HG03558 (cell line): ENCODE results near the gene NAA50.

Experiments
- ATAC-seq: cut with Tn5 transposase; IDR thresholded peaks from one replicate; pipeline ENCODE4 v1.9.1; 2021; ENCODE audit warnings: moderate number of reproducible peaks; ENCODE audit not compliant: unreplicated experiment; ENCODE audit errors: extremely low read depth

The NAA50 gene

GRCh38 chr3:113743006-113743630 lies 2.9 kb downstream of the NAA50 start:
- no peak for ATAC-seq

DNA sequence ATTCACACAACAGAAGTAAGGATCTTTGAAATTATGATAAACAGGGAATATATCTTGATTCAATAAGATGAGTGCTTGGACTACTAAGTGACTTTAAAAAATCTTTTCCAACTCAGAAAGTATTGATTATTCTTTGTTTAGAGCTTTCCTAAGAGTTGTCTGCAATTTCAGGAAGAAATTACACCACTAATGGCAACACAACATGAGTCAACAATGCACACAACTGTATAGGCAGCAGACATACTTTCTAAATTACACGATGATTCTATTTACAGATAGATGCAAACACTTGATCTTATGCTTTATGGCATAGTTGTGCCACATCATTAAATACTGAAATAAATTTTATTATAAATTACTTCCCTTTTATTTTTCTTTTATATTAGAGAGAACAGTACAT lies 4.4 kb downstream of the NAA50 start:
- ATAC-seq = no peak

- ATAC-seq = no peak
Observed at GRCh38 chr3:113741086-113741485, 5.0 kb downstream of the NAA50 start.

DNA sequence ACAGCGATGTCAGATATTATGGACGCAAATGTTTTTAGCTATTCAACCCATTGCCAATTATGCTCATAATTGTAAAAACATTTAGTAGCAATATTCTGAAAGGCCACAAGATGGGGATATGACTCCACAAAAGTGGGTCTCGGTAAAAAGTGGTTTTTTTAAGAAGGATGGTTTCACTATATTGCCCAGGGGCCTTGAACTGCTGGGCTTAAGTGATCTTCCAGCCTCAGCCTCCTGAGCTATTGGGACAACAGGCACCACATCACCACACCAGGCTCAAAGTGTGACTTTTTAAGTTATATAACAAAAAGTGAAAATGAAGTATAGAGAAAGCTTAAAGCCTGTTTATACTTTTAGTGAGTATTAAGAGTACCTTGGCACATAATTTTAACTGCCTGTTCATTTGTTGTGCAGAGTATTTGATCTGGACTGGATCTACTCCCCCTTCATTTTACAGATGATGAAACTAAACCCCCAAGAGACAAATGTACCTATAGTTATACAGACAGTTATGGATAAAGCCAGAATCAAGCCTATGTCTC lies 9.4 kb downstream of the NAA50 start:
- no peak for ATAC-seq

GRCh38 chr3:113731694-113732093 lies 14.4 kb downstream of the NAA50 start:
- ATAC-seq = no peak

GRCh38 chr3:113730550-113730949 lies 15.5 kb downstream of the NAA50 start:
- ATAC-seq = no peak

DNA sequence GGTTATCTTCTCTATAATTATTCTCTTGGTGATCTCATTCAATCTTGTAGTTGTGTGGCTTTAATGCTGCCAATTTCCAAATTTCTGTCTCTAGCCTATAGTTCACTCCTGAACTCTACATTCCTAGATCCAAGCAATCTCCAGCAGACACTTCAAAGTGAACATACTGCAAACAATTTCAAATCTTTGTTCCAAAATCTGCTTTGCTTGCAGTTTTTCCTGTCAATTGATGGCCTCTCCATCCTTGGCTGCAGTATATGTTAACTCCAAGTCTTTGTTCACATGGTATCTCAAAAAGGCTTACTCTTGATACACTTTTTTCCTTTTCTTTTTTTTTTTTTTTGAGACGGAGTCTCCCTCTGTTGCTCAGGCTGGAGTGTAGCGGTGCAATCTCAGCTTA lies 17.4 kb downstream of the NAA50 start:
- ATAC-seq = no peak

DNA sequence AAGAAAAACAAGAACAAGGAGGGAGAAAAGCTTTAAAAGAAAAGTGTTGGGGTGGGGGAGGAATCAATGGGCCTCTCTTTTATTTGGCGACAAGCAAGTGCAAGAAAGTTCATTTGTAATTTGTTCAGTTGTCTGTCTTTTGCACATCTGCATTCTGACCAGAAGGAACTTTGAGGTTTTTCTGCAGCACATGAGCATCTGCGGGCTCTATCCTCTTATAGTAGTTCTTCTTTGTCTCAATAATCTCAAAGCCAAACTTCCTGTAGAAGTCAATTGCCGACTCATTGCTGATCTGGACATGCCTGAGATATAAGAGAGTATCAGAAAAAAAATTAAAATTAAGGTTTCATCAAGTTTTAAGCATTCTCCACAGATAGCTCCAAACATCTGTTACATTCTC lies 24.4 kb downstream of the NAA50 start:
- ATAC-seq = no peak

GRCh38 chr3:113719758-113720157 lies 26.3 kb downstream of the NAA50 start:
- ATAC-seq = no peak

GRCh38 chr3:113719294-113719693 lies 26.8 kb downstream of the NAA50 start:
- no peak for ATAC-seq

- no peak for ATAC-seq
Observed at GRCh38 chr3:113717818-113718217, 28.2 kb downstream of the NAA50 start.

DNA sequence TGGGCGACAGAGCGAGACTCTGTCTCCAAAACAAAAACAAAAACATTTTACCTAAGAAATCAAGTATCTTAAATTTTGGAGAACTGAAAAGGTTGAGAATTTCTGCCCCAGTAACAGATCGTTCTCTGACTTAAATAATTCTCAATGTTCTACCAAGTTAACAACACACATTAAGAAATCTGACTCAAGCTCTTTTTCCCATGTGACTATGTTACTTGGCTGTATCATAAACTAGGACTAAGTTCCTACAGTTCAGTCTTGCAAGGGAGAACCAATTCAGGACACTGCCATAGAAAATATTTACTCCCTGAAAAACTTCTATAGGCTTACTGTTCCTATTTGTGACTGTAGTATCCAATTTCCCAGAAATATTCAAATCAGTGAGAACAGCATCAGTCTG lies 28.7 kb downstream of the NAA50 start:
- no peak for ATAC-seq

DNA sequence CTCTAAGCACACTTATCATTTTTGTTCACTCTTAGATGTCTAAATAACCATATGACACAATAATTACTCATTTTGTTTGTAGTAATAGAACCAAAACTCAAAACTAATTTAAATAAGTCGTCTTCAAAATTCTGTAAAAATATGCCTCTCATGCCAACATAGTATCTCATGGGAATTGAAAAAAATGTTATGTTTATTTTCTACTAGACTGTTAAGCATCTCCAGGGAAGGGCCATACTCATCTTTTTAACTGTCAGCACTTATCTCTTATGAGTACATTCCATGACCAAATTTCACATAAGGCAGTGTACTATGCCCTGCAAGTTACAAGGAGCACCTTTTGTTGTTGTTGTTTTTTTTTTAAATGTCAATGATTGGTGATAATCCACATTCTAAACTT lies 31.3 kb downstream of the NAA50 start:
- no peak for ATAC-seq

GRCh38 chr3:113712129-113712528 lies 33.9 kb downstream of the NAA50 start:
- ATAC-seq = no peak

DNA sequence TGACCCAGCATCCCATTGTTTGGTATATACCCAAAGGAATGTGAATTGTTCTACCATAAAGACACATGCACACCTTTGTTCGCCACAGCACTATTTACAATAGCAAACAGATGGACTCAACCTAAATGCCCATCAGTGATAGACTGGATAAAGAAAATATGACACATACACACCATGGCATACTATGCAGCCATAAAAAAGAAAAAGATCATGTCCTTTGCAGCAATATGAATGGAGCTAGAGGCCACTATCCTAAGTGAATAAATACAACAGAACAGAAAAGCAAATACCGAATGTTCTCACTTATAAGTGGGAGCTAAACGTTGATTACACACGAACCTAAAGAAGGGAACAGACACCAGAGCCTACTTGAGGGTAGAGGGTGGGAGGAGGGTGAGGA lies 38.2 kb downstream of the NAA50 start:
- ATAC-seq = no peak

DNA sequence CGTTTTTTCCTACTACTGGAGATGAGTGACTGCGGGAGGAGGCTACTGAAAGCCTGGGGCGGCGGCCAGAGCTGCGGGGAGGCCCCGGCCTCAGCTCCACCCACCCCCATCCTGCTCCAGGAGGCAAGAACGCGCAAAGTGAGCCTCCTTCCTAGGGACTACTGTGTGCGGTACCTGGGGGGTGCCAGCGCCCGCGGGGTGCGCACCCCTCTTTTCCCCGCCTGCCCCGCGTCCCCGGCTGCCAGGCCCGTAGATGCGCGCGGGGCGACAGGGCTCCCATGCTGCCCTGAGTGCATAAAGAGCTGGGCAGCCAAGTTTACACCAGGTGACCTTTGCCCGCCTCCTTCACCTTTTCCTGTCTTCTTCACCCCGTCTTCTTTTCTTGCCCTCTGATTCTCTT lies 47.1 kb downstream of the NAA50 start:
- ATAC-seq = no peak

- ATAC-seq = no peak
Observed at GRCh38 chr3:113698213-113698742, 47.8 kb downstream of the NAA50 start.

GRCh38 chr3:113697500-113698090 lies 48.5 kb downstream of the NAA50 start:
- no peak for ATAC-seq

DNA sequence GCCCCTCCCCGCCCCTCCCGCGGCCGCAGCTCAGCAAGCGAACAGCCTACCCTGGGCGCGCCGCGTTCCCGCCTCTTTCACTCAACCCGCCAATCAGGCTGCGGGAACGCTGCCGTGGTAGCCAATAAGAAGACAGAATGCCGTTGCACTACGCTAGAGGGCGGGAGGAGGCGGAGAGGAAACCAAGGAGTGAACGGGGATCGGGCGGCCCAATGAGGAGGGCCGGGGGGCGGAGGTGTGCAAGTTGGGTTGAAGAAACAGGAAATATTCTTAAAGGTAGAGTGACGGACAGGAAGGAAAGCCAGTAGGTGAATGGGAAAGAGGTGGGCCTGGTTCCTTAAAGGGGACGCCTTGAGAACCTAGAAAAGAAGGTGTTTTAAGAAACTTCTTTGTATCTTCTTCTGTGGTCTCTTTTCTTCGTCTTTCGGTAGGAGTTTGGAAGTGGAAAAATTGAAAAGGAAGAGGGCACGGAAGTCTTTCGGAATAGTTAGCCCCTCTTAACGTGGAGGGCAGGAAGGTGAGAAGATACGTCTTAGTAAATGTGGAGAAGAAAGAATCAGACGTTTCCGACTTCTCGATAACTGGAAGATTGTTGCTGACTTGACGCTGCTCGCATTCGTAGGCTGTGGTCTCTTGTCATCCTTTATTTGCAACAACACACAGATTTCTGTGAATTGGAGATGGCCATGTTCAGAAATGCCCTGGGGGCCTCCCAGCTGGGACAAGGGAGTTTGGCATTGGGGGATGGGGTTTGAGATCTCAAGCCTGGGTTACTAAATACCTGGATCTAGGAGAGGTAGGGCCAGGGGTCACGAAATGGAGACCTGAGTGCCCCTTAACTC lies 49.2 kb downstream of the NAA50 start:
- ATAC-seq = peak; percentile 89

DNA sequence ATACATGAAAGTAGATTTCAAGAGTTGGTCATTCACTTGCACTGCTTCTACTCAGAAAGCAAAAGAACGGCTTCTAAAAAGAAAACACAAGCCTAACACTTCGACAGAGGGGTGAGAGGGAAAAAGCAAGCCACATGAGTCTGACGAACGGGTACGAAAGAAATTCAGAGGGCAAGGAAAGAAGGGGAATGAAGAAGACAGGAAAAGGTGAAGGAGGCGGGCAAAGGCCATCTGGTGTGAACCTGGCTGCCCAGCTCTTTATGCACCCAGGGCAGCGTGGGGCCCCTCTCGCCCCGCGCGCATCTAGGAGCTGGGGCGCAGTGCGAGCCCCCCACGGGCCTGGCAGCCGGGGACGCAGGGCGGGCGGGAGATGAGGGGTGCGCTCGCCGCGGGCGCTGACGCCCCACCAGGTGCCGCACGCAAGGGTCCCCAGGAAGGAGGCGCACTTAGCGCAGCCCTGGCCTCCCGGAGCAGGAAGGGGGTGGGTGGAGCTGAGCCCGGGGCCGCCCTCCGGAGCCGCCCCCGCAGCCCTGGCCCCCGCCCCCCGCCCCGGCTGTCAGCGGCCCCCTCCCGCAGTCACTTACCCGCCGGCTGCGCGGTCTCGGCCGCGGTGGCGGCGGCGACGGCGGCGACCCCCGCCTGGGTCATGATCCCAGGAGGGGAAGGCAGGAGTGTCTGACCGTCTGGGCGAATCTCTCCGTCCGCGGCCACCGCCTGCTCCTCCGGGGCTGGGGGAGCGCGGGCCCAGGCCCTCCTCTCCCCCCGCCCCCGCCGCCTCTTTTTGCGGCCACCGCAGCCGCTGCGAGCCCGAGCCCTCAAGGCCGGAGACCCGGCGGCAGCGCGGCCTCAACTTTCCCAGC lies 50.0 kb downstream of the NAA50 start, which contains the start of gene USF3:
USF3 (minus strand) TSS at position 857 of the 860 bp plus-strand sequence. CDS start 21,764 bp downstream, outside the sequence.
- ATAC-seq = peak; percentile 35
